ENCODE measurements around the gene BBS9.

BBS9 gene

GRCh38 chr7:33624215-33624614 is 494.9 kb downstream of the BBS9 start:
- no peak for DNase-seq

GRCh38 chr7:33626869-33627268 is 497.5 kb downstream of the BBS9 start:
- DNase-seq: no peak

DNA sequence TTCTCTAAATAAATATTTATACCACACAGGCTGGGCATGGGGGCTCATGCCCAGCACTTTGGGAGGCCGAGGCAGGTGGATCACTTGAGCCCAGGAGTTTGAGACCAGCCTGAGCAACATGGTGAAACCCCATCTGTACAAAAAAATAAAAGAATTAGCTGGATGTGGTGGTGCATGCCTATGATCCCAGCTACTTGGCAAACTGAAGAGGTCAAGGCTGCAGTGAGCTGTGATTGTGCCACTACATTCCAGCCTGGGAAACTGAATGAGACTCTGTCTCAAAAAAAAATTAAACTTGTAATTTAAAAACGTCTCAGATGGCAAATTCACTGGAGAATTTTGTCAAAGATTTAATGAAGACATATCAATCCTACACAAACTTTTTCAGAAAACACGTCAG is 498.4 kb downstream of the BBS9 start:
- no peak for DNase-seq

- no peak for DNase-seq
Measured at GRCh38 chr7:33628894-33629293, 499.5 kb downstream of the BBS9 start.

DNA sequence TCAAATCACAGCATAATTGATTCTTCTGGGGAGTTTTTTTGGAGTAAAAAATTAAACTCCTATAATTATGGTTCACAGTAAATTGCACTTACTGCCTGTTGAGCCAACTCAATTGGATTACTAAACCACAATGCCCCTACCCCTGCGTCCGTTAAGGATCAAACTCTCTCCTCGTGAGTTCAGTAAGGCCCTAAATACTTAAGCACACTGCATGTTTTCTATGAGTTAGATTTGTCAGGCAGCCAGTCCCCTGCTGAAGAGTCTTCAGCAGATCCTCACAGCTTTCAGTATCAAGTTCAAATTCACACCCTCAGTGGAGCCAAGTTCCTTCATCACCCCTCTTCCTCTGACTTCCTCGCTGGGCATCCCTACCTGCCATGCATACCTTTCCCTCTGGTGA is 501.0 kb downstream of the BBS9 start:
- DNase-seq: no peak

GRCh38 chr7:33632322-33632721 is 503.0 kb downstream of the BBS9 start:
- DNase-seq: no peak

DNA sequence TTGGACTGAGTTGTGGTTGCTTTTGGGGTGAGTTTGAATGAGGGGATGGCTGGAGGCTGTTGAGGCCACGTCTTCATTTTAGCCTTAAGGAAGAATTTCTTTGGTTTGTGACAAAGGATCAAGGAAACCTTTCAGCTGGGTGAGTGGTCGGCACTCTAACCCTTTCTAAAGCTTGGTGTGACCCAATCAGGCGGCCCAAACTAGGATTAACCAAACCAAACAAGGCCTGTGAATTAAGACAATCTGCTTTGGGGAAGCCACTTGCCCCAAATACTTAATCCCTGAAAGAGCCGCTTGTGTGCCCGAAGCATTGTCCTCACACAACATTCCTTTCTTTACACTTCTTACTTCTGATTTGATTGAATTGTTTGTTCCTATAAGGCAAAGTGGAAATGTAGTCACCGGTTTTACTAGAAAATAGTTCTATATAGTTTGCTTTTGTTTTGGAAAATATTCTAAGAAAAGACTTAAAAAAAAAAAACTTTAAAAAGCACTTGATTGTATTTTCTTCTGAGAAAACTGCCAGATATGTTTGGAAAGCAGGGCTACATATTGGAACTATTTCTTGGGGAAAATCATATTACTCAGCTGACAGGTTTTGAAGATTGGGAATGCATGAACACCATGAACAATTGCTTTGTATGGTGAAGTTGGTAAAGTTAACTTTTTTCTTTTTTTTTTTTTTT is 503.6 kb downstream of the BBS9 start:
- DNase-seq: no peak

GRCh38 chr7:33634606-33635005 is 505.2 kb downstream of the BBS9 start:
- no peak for DNase-seq

DNA sequence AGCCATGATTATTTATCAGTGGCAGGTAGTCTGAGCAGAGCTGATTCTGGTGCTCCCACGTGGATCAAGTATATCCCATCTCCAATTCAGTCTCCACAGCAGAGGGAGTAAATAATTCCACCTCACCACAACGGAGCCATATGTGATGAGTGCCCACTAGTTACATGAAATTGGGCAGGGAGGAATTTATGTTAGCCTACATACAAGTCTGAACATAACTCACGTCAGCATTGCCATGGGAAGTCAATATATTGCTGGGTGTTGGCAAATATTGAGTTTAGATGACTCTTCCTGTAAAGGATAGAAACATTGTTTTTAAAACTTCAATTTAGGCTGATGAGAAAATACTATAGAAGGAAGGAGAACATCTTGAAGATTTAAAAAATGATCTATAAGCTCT is 507.0 kb downstream of the BBS9 start:
- no peak for DNase-seq

- no peak for DNase-seq
Measured at GRCh38 chr7:33639552-33640197, 510.3 kb downstream of the BBS9 start.

DNA sequence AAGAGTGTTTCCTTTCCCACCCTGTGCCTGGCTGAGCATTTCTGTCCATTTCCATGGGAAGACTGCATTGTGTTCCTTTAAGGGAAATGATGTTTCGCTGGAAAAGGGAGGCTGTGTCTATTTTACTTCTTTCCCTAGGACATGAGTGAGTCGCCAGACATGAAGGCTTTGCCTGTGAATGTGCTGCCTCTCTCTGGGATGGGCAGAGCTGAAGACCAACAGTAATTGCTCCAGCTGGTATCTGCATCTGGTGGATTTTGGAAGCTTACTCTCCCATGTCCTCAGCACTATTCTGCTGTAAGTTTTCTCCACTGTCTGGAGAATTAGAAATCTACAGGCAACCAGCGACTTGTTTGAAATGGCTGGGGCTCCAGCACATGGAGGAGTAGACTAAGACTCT is 511.4 kb downstream of the BBS9 start:
- DNase-seq: no peak

DNA sequence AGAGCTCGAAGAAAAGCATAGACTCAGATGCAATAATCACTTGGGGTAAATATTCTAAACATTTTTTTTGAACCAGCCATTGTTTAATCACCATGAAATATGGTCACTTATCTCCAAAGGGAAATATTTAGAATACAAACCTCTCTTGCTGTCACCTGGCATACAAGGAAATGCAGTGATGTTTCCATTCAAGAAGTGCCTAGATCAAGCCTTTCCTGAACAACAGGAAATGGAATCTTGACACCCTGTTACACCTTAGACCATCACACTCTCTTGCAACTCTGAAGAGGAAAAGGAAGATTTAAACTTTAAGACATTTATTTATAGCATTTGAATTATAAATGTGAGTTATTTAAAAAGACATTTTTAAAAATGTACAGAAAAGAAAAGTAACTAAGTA is 512.9 kb downstream of the BBS9 start:
- no peak for DNase-seq

- DNase-seq: no peak
Measured at GRCh38 chr7:33643530-33643929, 514.2 kb downstream of the BBS9 start.

GRCh38 chr7:33644489-33644888 is 515.1 kb downstream of the BBS9 start:
- no peak for DNase-seq

DNA sequence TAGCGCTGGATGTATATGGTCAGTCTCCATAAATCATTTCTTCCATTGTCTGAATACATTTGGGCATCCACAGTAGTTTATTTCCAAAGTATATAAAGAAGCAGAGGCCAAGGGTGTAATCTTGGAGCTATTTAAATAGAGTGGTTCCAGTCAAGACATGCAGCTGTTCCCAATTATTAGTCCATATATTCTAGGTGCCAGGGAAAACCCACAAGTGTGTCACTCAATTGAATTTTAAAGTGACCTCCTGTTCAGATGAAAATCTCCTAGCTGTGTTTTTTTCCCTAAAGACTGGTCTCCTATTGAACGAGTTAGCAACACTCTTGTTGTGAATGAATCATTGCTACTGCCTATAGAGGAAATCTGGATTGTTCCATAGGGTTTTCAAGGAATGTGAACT is 515.7 kb downstream of the BBS9 start:
- no peak for DNase-seq

DNA sequence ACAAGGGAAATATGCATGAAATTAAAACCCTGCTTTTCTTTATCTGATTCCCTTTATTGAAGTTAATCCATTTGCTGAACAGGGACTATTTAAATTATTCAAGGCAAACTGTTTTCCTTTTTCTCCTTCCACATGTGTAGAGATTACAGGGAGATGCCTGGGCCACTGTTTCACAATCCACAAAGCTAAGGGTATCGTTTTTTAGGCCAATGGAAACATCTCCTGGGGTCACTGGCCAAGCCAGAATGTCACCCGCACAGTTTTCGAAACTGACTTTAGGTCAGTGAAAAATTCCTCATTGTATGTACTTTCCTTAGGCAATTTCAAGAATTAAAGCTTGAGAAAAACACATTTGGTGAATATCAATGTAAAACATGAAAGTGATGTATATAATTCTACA is 516.8 kb downstream of the BBS9 start:
- DNase-seq: no peak

DNA sequence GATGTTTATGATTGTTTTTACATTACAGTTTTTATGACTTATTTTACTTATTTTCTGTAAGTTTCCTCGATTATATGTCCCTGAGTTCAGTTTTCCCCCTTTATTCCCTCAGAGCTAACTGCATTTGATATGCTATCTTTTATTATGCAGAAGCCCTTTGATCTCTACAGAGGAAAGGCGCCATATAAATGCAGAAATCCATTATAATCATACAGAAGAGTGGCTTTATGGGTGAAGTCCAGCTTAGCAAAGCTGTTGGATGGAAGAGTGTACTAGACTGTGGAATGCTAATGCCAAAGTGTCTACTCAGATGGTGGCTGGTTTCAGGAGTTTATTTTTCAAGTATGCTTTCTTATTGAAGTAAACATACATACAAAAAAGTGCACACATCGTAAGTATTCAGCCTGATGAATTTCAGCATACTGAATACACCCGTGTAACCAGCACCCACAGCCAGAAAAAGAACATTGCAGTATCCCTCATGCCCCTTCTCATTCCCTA is 517.6 kb downstream of the BBS9 start:
- DNase-seq: no peak

- no peak for DNase-seq
Measured at GRCh38 chr7:33649476-33650441, 520.4 kb downstream of the BBS9 start.

DNA sequence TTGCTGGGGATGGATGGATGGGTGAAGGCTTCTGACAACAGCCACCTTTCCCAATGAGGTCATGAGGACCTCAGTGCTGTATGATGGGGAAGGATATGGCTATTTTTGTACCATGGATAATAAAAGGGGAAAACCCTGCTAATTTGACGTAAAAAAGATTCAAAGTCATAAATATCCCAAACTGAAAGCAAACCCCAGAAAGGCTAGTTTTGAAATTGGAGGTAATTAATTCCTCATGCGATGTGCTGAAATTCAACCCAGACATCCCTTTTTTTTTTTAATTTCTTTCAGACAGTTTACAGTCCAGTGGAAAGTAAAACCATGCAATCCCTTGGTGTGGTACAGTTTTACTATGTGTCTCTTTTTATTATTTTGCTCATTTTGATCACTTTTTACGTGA is 521.5 kb downstream of the BBS9 start:
- DNase-seq: no peak

DNA sequence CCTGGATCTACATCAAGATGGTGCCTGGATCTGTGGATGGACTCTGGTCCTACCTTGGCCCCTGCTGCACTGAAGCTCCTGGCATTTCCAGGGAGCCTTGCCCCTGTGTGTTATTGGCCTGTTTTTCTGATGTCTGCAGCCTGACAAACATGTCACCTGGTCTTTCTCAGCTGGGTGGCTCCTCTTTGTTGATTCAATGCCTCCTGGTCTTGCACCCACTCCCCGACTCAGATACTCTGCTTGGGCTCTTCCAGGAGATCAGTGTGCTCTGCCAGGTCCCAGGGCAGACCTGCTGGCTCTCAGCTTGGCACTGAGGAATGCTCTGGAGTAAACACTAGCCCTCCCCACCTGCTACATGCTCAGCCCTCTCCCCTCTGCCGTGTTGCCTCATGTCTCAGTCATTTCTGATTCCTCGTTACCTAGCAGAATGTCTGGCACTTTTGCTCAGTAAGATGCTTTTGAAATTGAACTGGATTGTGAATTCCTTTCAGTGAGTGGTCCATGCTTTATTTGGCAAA is 522.7 kb downstream of the BBS9 start:
- DNase-seq: no peak

- no peak for DNase-seq
Measured at GRCh38 chr7:33654676-33655075, 525.3 kb downstream of the BBS9 start.

Measured in RPMI8226 (cell line).